NCI-H128 (cell line): Measurements from ENCODE around the gene RFX4.
"Not testable (repeated sequence)": the region's sequence is repeated elsewhere in the genome, so short reads cannot be mapped to it uniquely, and the experiment has no call there.

Source experiments
- DNase-seq: peaks from one replicate; lab custom pipeline; 2025; ENCODE audit not compliant: unreplicated experiment; lab: John Stamatoyannopoulos, UW

Gene RFX4

DNA sequence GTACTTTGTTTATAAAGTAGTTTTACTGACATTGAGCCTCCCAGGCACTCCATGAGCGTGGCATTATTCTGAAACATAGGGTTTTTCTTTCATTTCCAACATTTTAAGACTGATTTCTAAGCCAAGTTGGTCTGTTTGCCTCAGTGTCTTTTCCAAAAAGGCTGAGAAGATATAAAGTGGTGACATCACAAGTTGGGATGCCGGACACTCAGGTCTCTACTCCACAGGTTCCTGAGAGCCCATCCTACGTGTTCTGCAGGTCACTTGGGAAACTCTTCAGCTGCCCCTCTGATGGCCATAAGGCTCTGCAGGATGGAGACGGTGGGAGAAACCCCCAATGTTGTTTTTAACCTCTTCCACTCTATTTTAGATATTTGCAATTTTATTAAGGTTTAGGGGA is 6.0 kb downstream of the RFX4 start:
- no peak for DNase-seq

- DNase-seq, result no peak
Observed at GRCh38 chr12:106590601-106591000, 7.8 kb downstream of the RFX4 start.

DNA sequence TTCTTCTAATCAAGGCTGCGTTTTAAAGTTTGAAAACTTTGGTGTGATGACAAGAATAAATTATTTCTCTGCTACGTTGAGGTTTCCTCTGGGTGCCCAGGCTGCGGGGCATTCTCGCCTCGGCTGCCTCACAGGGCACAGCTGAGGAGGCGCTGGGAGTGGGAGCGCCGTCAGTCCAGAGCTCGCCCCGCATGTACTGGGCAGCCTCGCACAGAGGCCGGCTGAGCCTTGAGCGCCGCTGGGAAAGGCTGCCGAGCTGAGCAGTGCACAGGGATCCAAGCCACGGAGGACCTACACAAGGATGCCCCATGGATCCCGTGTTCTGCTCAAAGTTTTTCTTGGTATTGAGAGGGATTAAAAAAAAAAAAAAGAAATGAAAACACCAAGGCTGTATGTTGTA is 11.6 kb downstream of the RFX4 start:
- no peak for DNase-seq

DNA sequence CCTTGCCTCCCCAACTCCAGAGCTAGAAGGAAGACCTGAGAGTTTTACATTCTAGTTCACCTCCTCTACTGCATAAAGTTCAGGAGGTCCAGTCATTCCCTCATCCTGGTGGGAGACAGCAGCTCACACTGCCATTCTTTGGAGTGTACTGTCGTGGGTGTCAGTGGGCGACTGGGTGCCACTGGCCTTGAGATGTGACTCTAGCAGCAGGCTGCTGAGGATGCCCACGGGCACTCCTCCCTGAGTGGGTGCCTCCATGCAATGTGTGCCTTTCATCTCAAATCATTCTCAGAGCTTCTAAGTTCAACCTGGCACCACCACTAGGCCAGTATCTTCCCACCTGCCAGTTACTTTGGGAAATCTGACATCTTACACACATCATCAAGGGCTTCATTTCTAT is 12.5 kb downstream of the RFX4 start:
- DNase-seq, result no peak

GRCh38 chr12:106598003-106598402 is 15.2 kb downstream of the RFX4 start:
- DNase-seq, result no peak

DNA sequence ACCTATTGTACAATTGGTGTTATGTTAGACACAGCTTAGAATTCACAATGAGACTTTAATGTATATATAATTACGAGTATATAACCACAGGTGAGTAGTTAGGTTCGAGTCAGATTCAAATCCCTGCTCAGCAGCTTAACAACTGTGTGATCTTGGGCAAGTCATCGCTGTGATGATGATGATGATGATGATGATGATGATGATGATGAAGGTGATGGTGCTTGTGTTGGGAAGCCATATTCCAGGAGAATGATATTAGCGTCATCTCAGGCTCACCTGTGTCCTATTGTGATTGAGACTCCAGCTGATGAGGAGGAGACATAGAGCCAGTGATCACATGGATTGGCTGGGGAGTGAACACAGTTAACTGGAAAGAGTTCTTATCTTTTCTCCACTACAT is 16.5 kb downstream of the RFX4 start:
- DNase-seq, result no peak

DNA sequence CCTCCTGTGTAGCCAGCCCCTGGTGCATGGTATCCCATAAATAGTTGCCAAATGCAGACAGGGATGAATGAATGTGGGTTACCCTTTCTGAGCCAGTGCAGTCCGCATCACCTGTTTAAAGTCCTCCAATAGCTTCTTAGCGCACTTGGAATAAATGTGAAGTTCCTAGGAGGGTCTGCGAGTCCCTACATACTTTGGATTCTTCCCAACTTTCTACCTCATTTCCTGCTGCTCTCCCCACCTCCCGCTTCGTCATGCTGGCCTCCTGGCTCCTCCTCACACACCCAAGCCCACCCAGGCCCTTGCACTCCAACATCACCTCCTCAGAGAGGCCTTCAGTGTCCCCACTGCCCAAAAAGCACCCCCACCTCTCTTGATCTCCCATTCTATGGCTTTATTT is 17.7 kb downstream of the RFX4 start:
- DNase-seq, result no peak

- DNase-seq, result no peak
Observed at GRCh38 chr12:106601031-106601430, 18.2 kb downstream of the RFX4 start.

GRCh38 chr12:106601496-106601895 is 18.7 kb downstream of the RFX4 start:
- DNase-seq, result no peak

- DNase-seq, result no peak
Observed at GRCh38 chr12:106602076-106602475, 19.3 kb downstream of the RFX4 start.

DNA sequence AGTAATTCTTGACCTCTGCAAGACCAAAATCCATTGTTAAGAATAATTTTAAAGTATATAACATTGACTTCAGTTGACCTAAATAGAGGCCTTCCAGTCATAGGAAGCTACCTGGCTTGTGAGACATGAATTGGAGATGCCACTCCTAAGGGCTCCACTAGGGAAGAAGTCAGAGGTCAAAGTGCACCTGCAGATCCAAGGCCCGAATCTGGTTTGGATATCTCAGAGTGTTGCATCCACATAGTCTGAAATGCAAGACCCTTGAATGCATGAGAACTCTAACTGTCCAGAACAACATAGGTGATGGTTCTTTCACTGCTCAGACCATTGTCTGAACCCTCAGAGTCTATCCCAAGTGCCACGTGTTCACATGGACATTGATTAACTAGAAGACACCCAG is 22.4 kb downstream of the RFX4 start:
- no peak for DNase-seq

GRCh38 chr12:106620588-106620987 is 37.8 kb downstream of the RFX4 start:
- DNase-seq, result not testable (repeated sequence)

DNA sequence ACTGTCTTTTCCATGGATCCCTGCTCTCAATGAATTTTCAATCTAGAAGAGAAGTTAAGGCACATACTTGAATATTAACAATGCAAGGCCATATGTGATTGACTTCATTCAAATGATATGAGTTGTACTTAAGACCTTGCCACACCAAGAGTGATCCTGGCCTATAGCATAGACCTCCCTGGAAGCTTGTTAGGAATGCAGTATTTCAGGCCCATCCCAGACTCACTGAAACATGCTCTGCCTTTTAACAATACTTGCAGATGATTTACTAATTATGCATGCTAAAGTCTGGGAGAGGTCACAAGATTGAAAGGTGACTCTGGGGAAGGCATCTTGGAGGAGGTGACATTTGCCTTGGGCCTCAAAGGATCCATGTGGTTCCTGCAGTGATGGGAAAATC is 43.2 kb downstream of the RFX4 start:
- DNase-seq, result no peak

- no peak for DNase-seq
Observed at GRCh38 chr12:106629797-106630659, 47.2 kb downstream of the RFX4 start.

- DNase-seq, result no peak
Observed at GRCh38 chr12:106631150-106631549, 48.3 kb downstream of the RFX4 start.

DNA sequence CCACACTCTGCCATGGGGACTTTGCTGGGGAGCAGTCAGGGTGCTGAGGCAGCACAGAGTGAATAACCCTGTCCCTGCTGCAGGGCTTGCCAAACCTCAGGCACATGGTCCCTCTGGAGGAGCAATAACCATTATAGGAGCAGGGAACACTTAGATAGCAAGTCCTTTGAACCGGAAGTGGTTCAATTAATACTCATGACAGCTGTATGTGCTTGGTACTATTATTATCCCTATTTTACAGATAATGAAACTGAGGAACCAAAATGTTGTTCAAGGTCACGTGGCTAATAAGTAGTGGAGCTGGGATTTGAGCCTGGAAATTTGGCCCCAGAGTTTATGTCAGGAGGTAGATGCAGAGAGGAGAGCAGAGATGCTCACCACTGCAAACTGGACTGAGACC is 49.0 kb downstream of the RFX4 start:
- no peak for DNase-seq

DNA sequence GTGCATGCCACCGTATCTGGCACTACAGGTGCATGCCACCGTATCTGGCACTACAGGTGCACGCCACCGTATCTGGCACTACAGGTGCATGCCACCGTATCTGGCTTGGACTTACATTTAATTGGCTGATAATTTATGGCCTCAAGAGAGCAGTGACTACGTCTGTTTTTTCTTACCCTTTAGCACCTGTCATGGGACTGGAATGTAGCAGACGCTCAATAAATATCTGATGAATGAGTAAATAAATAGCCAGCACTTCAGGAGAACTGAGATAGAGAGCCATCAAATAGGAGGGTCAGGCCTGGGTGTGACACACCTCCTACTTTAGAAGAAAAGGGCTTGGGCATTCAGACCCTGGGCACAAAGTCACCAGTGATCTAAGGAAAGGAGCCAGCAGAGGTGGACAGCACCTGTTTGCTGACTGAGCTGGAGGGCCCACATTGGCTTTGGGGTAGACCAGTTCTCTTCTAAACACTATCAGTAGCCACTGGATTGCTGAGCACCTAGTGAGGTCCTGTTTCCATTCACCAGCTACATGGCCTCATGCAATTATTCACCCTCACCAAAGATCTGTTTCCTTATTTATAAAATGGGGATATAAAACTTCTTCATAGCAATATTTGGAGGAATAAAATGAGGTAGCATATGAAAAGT is 50.1 kb downstream of the RFX4 start:
- no peak for DNase-seq

DNA sequence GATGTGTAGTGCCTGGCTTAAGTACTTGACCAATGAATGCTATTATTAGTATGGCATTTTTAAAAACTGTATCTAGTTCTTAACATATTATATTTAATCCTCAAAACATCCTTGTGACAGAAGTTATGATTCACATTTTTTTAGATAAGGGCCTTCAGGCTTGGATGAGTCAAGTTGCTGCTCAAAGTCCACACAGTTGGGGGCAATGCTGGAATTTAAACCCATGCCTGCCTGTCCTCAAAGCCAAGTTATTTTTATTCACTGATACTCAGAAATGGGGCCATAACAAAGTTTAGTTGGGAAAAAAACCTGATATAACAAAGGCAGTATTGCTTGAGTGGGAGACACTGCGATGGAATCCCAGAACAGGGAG is 50.6 kb downstream of the RFX4 start:
- DNase-seq, result no peak

- DNase-seq, result no peak
Observed at GRCh38 chr12:106634206-106634605, 51.4 kb downstream of the RFX4 start.

- DNase-seq, result no peak
Observed at GRCh38 chr12:106643000-106643399, 60.2 kb downstream of the RFX4 start.

DNA sequence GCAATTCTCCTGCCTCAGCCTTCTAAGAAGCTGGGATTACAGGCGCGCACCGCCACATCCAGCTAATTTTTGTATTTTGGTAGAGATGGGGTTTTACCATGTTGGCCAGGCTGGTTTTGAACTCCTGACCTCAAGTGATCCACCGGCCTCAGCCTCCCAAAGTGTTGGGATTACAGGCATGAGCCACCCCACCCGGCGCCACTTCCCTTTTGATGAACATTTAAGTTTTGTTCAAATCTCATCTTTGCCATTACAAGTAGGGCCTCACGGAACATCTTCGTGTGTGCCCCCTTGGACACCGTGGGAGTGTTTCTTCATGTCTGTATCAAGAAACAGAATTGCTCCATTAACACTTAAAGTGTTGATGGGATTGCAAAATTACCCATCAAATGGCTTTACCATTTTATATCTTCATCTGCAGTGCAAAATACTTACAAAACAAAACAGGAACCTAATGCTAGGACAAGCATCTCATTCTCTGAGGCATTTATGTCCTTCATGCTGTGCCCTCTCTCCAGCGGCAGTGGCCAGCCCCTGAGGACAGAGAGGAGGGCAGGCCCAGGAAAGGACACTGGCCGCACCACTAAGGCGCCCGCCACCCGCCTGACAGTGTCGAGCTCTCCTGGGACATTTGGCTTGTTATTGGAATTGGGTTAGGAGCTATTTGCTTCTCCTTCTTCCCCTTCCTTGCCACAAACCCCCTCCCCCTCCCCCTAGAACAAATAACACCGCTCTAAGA is 61.7 kb downstream of the RFX4 start:
- no peak for DNase-seq

DNA sequence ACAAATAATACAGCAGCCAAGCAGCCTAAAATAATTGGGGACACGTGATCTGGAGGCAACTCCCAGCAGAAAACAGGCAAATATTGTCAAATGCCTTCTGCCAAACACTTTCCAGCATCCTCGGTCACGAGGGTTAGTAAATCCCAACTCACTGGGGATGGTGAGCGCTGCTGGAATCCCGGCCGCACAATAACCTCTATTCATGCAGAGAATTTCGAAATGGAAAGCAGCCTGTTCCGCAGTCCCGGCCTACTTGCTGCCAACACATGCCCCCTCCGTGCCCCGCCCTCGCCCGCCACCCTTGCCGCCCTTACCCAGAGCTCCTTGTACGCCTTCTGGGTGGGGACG is 62.2 kb downstream of the RFX4 start:
- DNase-seq, result no peak
